HG03354 (cell line): Measurements from ENCODE around the gene PDGFC.

Experiments
- ATAC-seq: cut with Tn5 transposase; IDR thresholded peaks from one replicate; pipeline ENCODE4 v1.9.1; 2021; ENCODE audit warnings: mild to moderate bottlenecking; ENCODE audit not compliant: unreplicated experiment, poor library complexity, severe bottlenecking

The PDGFC gene

GRCh38 chr4:156766846-156767245, 204.8 kb downstream of the PDGFC start:
- ATAC-seq = no peak

GRCh38 chr4:156765277-156765676, 206.3 kb downstream of the PDGFC start:
- no peak for ATAC-seq

GRCh38 chr4:156764846-156765245, 206.8 kb downstream of the PDGFC start:
- no peak for ATAC-seq

- ATAC-seq = no peak
Observed at GRCh38 chr4:156764145-156764544, 207.5 kb downstream of the PDGFC start.

GRCh38 chr4:156763511-156763910, 208.1 kb downstream of the PDGFC start:
- no peak for ATAC-seq

- no peak for ATAC-seq
Observed at GRCh38 chr4:156762851-156763250, 208.7 kb downstream of the PDGFC start.

GRCh38 chr4:156756118-156756517, 215.5 kb downstream of the PDGFC start:
- no peak for ATAC-seq

GRCh38 chr4:156754832-156755570, 216.6 kb downstream of the PDGFC start:
- ATAC-seq = no peak

- ATAC-seq = no peak
Observed at GRCh38 chr4:156751486-156751885, 220.1 kb downstream of the PDGFC start.

GRCh38 chr4:156749426-156750403, 221.9 kb downstream of the PDGFC start:
- no peak for ATAC-seq

- ATAC-seq = no peak
Observed at GRCh38 chr4:156746111-156746510, 225.5 kb downstream of the PDGFC start.

- ATAC-seq = no peak
Observed at GRCh38 chr4:156738766-156739165, 232.8 kb downstream of the PDGFC start.

- ATAC-seq = no peak
Observed at GRCh38 chr4:156734965-156735895, 236.4 kb downstream of the PDGFC start.

GRCh38 chr4:156733582-156733981, 238.0 kb downstream of the PDGFC start:
- ATAC-seq = no peak

GRCh38 chr4:156732634-156733033, 239.0 kb downstream of the PDGFC start:
- no peak for ATAC-seq

GRCh38 chr4:156729416-156729815, 242.2 kb downstream of the PDGFC start:
- ATAC-seq = no peak

- no peak for ATAC-seq
Observed at GRCh38 chr4:156725257-156725656, 246.3 kb downstream of the PDGFC start.

- no peak for ATAC-seq
Observed at GRCh38 chr4:156723951-156724668, 247.5 kb downstream of the PDGFC start.

GRCh38 chr4:156718226-156718625, 253.4 kb downstream of the PDGFC start:
- no peak for ATAC-seq
